Medulla oblongata (tissue), 1 donor: ENCODE results near the gene MOGAT2.
A peak's percentile ranks its signal among the peaks of the same experiment; 100 is the strongest.
"Not testable (repeated sequence)": the region's sequence is repeated elsewhere in the genome, so short reads cannot be mapped to it uniquely, and the experiment has no call there.

Experiments used
- DNase-seq: peaks from one replicate; pipeline ENCODE4 v3.0.0-alpha.2; 2015; ENCODE audit errors: extremely low spot score

Gene MOGAT2

GRCh38 chr11:75719340-75720239 lies 2.0 kb downstream of the MOGAT2 start:
- DNase-seq = no peak

GRCh38 chr11:75720639-75721038 lies 3.0 kb downstream of the MOGAT2 start:
- DNase-seq = no peak

- no peak for DNase-seq
Measured at GRCh38 chr11:75721852-75722668, 4.4 kb downstream of the MOGAT2 start.

- no peak for DNase-seq
Measured at GRCh38 chr11:75722669-75723042, 5.0 kb downstream of the MOGAT2 start.

GRCh38 chr11:75725547-75726320 lies 8.1 kb downstream of the MOGAT2 start:
- DNase-seq = no peak

- DNase-seq = no peak
Measured at GRCh38 chr11:75728992-75729391, 11.4 kb downstream of the MOGAT2 start.

- no peak for DNase-seq
Measured at GRCh38 chr11:75731095-75731494, 13.5 kb downstream of the MOGAT2 start.

- DNase-seq = no peak
Measured at GRCh38 chr11:75733071-75733430, 15.4 kb downstream of the MOGAT2 start.

GRCh38 chr11:75733431-75734107 lies 15.9 kb downstream of the MOGAT2 start:
- peak; percentile 43 for DNase-seq

- DNase-seq = no peak
Measured at GRCh38 chr11:75734491-75735180, 17.0 kb downstream of the MOGAT2 start.

- DNase-seq = peak; percentile 35
Measured at GRCh38 chr11:75735181-75735845, 17.7 kb downstream of the MOGAT2 start.

GRCh38 chr11:75737314-75737713 lies 19.7 kb downstream of the MOGAT2 start:
- DNase-seq = no peak

GRCh38 chr11:75740681-75741080 lies 23.0 kb downstream of the MOGAT2 start:
- no peak for DNase-seq

GRCh38 chr11:75743159-75743558 lies 25.5 kb downstream of the MOGAT2 start:
- not testable (repeated sequence) for DNase-seq

- no peak for DNase-seq
Measured at GRCh38 chr11:75743711-75744563, 26.3 kb downstream of the MOGAT2 start.

GRCh38 chr11:75745807-75746206 lies 28.2 kb downstream of the MOGAT2 start:
- no peak for DNase-seq

- DNase-seq = not testable (repeated sequence)
Measured at GRCh38 chr11:75748729-75749273, 31.2 kb downstream of the MOGAT2 start.

GRCh38 chr11:75754933-75755332 lies 37.3 kb downstream of the MOGAT2 start:
- DNase-seq = not testable (repeated sequence)

GRCh38 chr11:75757651-75758050 lies 40.0 kb downstream of the MOGAT2 start:
- DNase-seq = no peak
